K562 (cell line): ENCODE data around the gene CDC6. TPM values are rescaled to one million over a fixed set of nuclear protein-coding genes. Genes with fewer than 3 reads are reported as not detected.
A peak's percentile ranks its signal among the peaks of the same experiment; 100 is the strongest.

ENCODE experiments used
- BRF1 ChIP-seq: IDR thresholded peaks from 3 replicates; pipeline ENCODE4 v1.6.1; 2011; ENCODE audit warnings: borderline replicate concordance, mild to moderate bottlenecking; ENCODE audit not compliant: insufficient read length; ENCODE audit errors: extremely low read depth
- DNMT1 ChIP-seq: fragments of 450-650 bp; IDR thresholded peaks from 2 replicates; pipeline ENCODE4 v1.6.1; 2016; ENCODE audit warnings: antibody characterized with exemption, mild to moderate bottlenecking
- GATA2 ChIP-seq: sonication (generic); formaldehyde crosslinking; IDR thresholded peaks from 2 replicates; pipeline ENCODE4 v1.4.0; 2020; ENCODE audit warnings: mild to moderate bottlenecking, missing genetic modification reagents
- HMGN3 ChIP-seq: IDR thresholded peaks from 2 replicates; pipeline ENCODE4 v1.6.1; 2011; ENCODE audit warnings: borderline replicate concordance, low read depth, mild to moderate bottlenecking, mixed read lengths, low read length; ENCODE audit not compliant: insufficient read length; ENCODE audit errors: extremely low read depth
- KAT2B ChIP-seq: IDR thresholded peaks from one replicate; pipeline ENCODE4 v1.6.1; 2012; ENCODE audit warnings: low read depth, mild to moderate bottlenecking, control low read depth, inconsistent platforms, low read length, moderate library complexity
- POLR2H ChIP-seq: IDR thresholded peaks from 2 replicates; pipeline ENCODE4 v1.6.1; 2016; ENCODE audit warnings: missing genetic modification characterization, low read depth, mild to moderate bottlenecking, control low read depth, missing compliant biosample characterization, moderate library complexity
- RFX5 ChIP-seq: IDR thresholded peaks from 2 replicates; pipeline ENCODE4 v1.6.1; 2011; ENCODE audit warnings: low read depth, mild to moderate bottlenecking, improper control_type of control experiment, low read length
- TAF1 ChIP-seq: IDR thresholded peaks from 2 replicates; pipeline ENCODE4 v1.6.1; 2011; ENCODE audit warnings: mild to moderate bottlenecking, low read length, moderate library complexity; ENCODE audit not compliant: insufficient read depth, control insufficient read depth, severe bottlenecking; ENCODE audit errors: extremely low read depth
- TCF15 ChIP-seq: fragments of 250-450 bp; sonication (Bioruptor Pico); IDR thresholded peaks from 2 replicates; pipeline ENCODE4 v1.8.0; 2022; ENCODE audit warnings: moderate library complexity, mild to moderate bottlenecking, inconsistent platforms
- XRCC5 ChIP-seq: fragments of 200-400 bp; formaldehyde crosslinking; IDR thresholded peaks from 2 replicates; pipeline ENCODE4 v1.6.1; 2017; ENCODE audit warnings: low read depth, mild to moderate bottlenecking, low read length
- ZMIZ1 ChIP-seq, 2 experiments: fragments of 150-350 bp in 1 of 2; IDR thresholded peaks; 2 replicates each; pipeline ENCODE4 v1.6.1; 2012 to 2016; ENCODE audit warnings: low read depth in 2 of 2, low read length in 2 of 2, mild to moderate bottlenecking in 1 of 2, moderate library complexity in 1 of 2
- ZNF3 ChIP-seq: fragments of 250-450 bp; sonication (Bioruptor Pico); IDR thresholded peaks from 2 replicates; pipeline ENCODE4 v1.5.0; 2021; ENCODE audit warnings: mild to moderate bottlenecking, moderate library complexity
- ZNF316 ChIP-seq: fragments of 450-650 bp; IDR thresholded peaks from 2 replicates; pipeline ENCODE4 v1.6.1; 2016
- ZNF551 ChIP-seq: fragments of 250-450 bp; sonication (Bioruptor Pico); IDR thresholded peaks from 2 replicates; pipeline ENCODE4 v1.5.0; 2021; ENCODE audit warnings: mild to moderate bottlenecking, moderate library complexity
- ZNF79 ChIP-seq: fragments of 250-450 bp; sonication (Bioruptor Pico); IDR thresholded peaks from 2 replicates; pipeline ENCODE4 v1.4.0; 2020; ENCODE audit warnings: low read depth, mild to moderate bottlenecking, moderate library complexity
- polyA plus RNA-seq, 8 experiments: library from polyadenylated mRNA; depleted of rRNA in 4 of 8; stranded (reverse) in 5 of 8; unstranded in 3 of 8; fragments of >200 nt; fragmentation: Nextera tagmentation in 2 of 8; fragmentation: Illumina TruSeq in 1 of 8; extraction: Ambion mirVana in 2 of 8; extraction: Trizol in 1 of 8; gene quantifications; 2 replicates each; pipeline versions ENCODE4 v1.2.1 to v1.2.3, GENCODE V29; 2011 to 2014; ENCODE audit warnings: inconsistent platforms in 1 of 8, missing spikeins in 1 of 8
- total RNA-seq, 7 experiments: library from RNA; depleted of rRNA in 6 of 7; stranded (reverse); fragments of >200 nt in 6 of 7; fragmentation: Illumina TruSeq in 2 of 7; extraction: Trizol in 2 of 7; gene quantifications; 2 replicates each; pipeline versions ENCODE4 v1.2.1 to v1.2.3, GENCODE V29; 2011 to 2021; ENCODE audit warnings: low replicate concordance in 1 of 7
- TF ChIP-seq, protein P1 (sequence below): sonication (generic); formaldehyde crosslinking; IDR thresholded peaks from 2 replicates; pipeline ENCODE4 v1.8.1; 2023; ENCODE audit warnings: missing genetic modification reagents, mild to moderate bottlenecking, borderline replicate concordance
- TF ChIP-seq, protein P2 (sequence below): sonication (generic); formaldehyde crosslinking; IDR thresholded peaks from 2 replicates; pipeline ENCODE4 v1.8.0; 2022; ENCODE audit warnings: mild to moderate bottlenecking, missing genetic modification reagents

CDC6 gene
- total and polyA plus RNA-seq, 9 of the 15 experiments (the other 6 are each of a cell fraction or from before 2014, with no cell fraction given): 29.6 to 141 (median 106) TPM

GRCh38 chr17:40287494-40288369 is at the start of gene CDC6 (continued):
- TF ChIP-seq, protein P1, sequence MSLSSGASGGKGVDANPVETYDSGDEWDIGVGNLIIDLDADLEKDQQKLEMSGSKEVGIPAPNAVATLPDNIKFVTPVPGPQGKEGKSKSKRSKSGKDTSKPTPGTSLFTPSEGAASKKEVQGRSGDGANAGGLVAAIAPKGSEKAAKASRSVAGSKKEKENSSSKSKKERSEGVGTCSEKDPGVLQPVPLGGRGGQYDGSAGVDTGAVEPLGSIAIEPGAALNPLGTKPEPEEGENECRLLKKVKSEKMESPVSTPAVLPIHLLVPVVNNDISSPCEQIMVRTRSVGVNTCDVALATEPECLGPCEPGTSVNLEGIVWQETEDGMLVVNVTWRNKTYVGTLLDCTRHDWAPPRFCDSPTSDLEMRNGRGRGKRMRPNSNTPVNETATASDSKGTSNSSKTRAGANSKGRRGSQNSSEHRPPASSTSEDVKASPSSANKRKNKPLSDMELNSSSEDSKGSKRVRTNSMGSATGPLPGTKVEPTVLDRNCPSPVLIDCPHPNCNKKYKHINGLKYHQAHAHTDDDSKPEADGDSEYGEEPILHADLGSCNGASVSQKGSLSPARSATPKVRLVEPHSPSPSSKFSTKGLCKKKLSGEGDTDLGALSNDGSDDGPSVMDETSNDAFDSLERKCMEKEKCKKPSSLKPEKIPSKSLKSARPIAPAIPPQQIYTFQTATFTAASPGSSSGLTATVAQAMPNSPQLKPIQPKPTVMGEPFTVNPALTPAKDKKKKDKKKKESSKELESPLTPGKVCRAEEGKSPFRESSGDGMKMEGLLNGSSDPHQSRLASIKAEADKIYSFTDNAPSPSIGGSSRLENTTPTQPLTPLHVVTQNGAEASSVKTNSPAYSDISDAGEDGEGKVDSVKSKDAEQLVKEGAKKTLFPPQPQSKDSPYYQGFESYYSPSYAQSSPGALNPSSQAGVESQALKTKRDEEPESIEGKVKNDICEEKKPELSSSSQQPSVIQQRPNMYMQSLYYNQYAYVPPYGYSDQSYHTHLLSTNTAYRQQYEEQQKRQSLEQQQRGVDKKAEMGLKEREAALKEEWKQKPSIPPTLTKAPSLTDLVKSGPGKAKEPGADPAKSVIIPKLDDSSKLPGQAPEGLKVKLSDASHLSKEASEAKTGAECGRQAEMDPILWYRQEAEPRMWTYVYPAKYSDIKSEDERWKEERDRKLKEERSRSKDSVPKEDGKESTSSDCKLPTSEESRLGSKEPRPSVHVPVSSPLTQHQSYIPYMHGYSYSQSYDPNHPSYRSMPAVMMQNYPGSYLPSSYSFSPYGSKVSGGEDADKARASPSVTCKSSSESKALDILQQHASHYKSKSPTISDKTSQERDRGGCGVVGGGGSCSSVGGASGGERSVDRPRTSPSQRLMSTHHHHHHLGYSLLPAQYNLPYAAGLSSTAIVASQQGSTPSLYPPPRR: no peak
- TF ChIP-seq ZNF551 (no peak), GATA2 (no peak), XRCC5 (0 out of 2 replicates have a peak, but pooled peaks have one; percentile 15), BRF1 (no peak), ZNF3 (no peak), HMGN3 (peak; percentile 57), RFX5 (no peak), TCF15 (CRISPR knock-in tag) (no peak), TAF1 (peak; percentile 99), ZMIZ1 (IDR thresholded peaks at IDR 0.05; ENCODE audit: low read depth in 2 of 2, low read length in 2 of 2) (peak in 1 of 2 experiments; percentile 61; a peak in 2 of 4 replicates), ZNF316 (no peak; the same call in 1 of the 2 replicates), KAT2B (no peak), POLR2H (tag) (peak; percentile 94), ZNF79 (CRISPR knock-in tag) (no peak), DNMT1 (no peak)
- TF ChIP-seq, protein P2, sequence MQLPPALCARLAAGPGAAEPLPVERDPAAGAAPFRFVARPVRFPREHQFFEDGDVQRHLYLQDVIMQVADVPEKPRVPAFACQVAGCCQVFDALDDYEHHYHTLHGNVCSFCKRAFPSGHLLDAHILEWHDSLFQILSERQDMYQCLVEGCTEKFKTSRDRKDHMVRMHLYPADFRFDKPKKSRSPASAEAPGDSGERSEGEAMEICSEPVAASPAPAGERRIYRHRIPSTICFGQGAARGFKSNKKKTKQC: no peak; the same call in 1 of the 2 replicates
